ENCODE data around the gene CDKAL1. TPM values are rescaled to one million over a fixed set of nuclear protein-coding genes. Genes with fewer than 3 reads are reported as not detected.

The CDKAL1 gene
- total and polyA plus RNA-seq, 2 of the 13 experiments (the other 11 are each of a cell fraction or from before 2014, with no cell fraction given): 9.5 to 27.7 TPM

DNA sequence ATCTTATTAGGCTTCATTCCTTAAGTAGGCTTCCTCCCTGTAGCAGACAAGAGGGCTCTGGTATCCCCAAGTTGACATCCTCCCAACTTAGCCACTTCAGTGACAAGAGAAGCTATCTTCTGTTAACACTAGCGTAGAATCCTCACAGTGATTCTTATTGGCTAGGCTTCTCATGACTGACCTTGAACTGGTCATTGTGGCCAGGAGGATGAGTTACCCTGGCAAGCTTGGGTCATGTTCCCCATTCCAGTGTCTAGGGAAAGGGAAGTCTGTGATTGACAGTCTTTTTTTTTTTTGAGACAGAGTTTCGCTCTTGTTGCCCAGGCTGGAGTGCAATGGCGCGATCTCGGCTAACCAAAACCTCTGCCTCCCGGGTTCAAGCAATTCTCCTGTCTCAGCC lies 7.1 kb downstream of the CDKAL1 start:
- in situ Hi-C loops (cut with HindIII; ENCODE audit: extremely low pct_ligation_motif_present, low pct_unique_long_range_greater_than_20kb) (no loop called here), intact Hi-C loops (cut with micrococcal nuclease; ENCODE audit: unreplicated experiment) (no loop called here)
- no peak overlapping the region for H3K27ac ChIP-seq (ENCODE audit: extremely low read length, insufficient read depth, low read length)
- no peaks in the 10 kb centered on the region for H3K27me3 ChIP-seq (ENCODE audit: control insufficient read depth in 1 of 2, insufficient read depth in 2 of 2, low read length in 2 of 2)
- CTCF ChIA-PET (ENCODE audit: low intra/inter-chr PET ratio, low total read pairs): no interaction called here
- FAIRE-seq (no peak), ATAC-seq (no peak), DNase-seq (ENCODE audit: low spot score) (no peak)
- no TSS peak for BruUV-seq (replicated peaks)
- H2AFZ ChIP-seq (ENCODE audit: low read length): no peak overlapping the region
- peaks cover 1 to 22% of the 10 kb centered on the region in 2 experiments; a peak in 4 of 5 replicates for H3K36me3 ChIP-seq (replicated peaks in 1 of 2; ENCODE audit: control insufficient read depth in 1 of 2, insufficient read depth in 2 of 2, low read length in 2 of 2)
- no peaks in the 10 kb centered on the region for H4K20me1 ChIP-seq (ENCODE audit: insufficient read depth, low read length)
- H3K9me3 ChIP-seq (ENCODE audit: low read length): no peaks in the 10 kb centered on the region
- 0 out of 2 replicates have a peak, but pooled peaks have one; percentile 31 for TF ChIP-seq FOXO4 (CRISPR knock-in tag; conservative IDR thresholded peaks at IDR 0.05)
- TF ChIP-seq ZNF451 (CRISPR knock-in tag; IDR thresholded peaks at IDR 0.05): no peak
- H3K4me1 ChIP-seq (ENCODE audit: insufficient read depth, low read length): peaks cover 41% of the 10 kb centered on the region
- H3K4me2 ChIP-seq (ENCODE audit: low read depth, low read length): no peak overlapping the region
- WGBS (ENCODE audit: low lambda C conversion rate): 96% methylated on average over 6 of the region's 6 CpGs
- peaks cover 42% of the 10 kb centered on the region for H3K79me2 ChIP-seq (ENCODE audit: insufficient read depth, low read length)
- no peak overlapping the region for H3K9ac ChIP-seq (ENCODE audit: insufficient read depth, low read depth, low read length)
- H3K4me3 ChIP-seq (replicated peaks in 1 of 3; ENCODE audit: insufficient read depth in 1 of 3, low read depth in 2 of 3, low read length in 3 of 3): no peak overlapping the region
- POLR2A ChIA-PET: no interaction called here

GRCh38 chr6:20542927-20543602 lies 8.8 kb downstream of the CDKAL1 start:
- intact Hi-C loops (cut with micrococcal nuclease; ENCODE audit: unreplicated experiment) (no loop called here), in situ Hi-C loops (cut with HindIII; ENCODE audit: extremely low pct_ligation_motif_present, low pct_unique_long_range_greater_than_20kb) (no loop called here)
- DNase-seq (ENCODE audit: low spot score): peak; percentile 76
- peaks cover 38% of the 10 kb centered on the region for H3K79me2 ChIP-seq (ENCODE audit: insufficient read depth, low read length)
- no peak overlapping the region for H3K27ac ChIP-seq (ENCODE audit: extremely low read length, insufficient read depth, low read length)
- no peak overlapping the region for H3K4me2 ChIP-seq (ENCODE audit: low read depth, low read length)
- H3K4me3 ChIP-seq (replicated peaks in 1 of 3; ENCODE audit: insufficient read depth in 1 of 3, low read depth in 2 of 3, low read length in 3 of 3): no peak overlapping the region
- H3K9me3 ChIP-seq (ENCODE audit: low read length): no peaks in the 10 kb centered on the region
- ChIA-PET POLR2A (no interaction called here), CTCF (ENCODE audit: low intra/inter-chr PET ratio, low total read pairs) (no interaction called here)
- no peak for ATAC-seq
- H4K20me1 ChIP-seq (ENCODE audit: insufficient read depth, low read length): no peaks in the 10 kb centered on the region
- no TSS peak for BruUV-seq (replicated peaks)
- no peak overlapping the region for H2AFZ ChIP-seq (ENCODE audit: low read length)
- no peak for FAIRE-seq
- H3K9ac ChIP-seq (ENCODE audit: insufficient read depth, low read depth, low read length): no peak overlapping the region
- H3K4me1 ChIP-seq (ENCODE audit: insufficient read depth, low read length): peaks cover 34% of the 10 kb centered on the region
- no peaks in the 10 kb centered on the region for H3K27me3 ChIP-seq (ENCODE audit: control insufficient read depth in 1 of 2, insufficient read depth in 2 of 2, low read length in 2 of 2)
- H3K36me3 ChIP-seq (replicated peaks in 1 of 2; ENCODE audit: control insufficient read depth in 1 of 2, insufficient read depth in 2 of 2, low read length in 2 of 2): peaks cover 2 to 35% of the 10 kb centered on the region in 2 experiments; a peak in 4 of 5 replicates
- WGBS (ENCODE audit: low lambda C conversion rate): 67% methylated on average over 2 of the region's 2 CpGs
- TF ChIP-seq ARID5B (CRISPR knock-in tag; IDR thresholded peaks at IDR 0.05) (peak; percentile 46; the same call in 1 of the 2 replicates), FOXO1 (CRISPR knock-in tag; IDR thresholded peaks at IDR 0.05) (no peak), RFX5 (IDR thresholded peaks at IDR 0.05; ENCODE audit: low read depth, low read length) (no peak), STAG1 (CRISPR knock-in tag; IDR thresholded peaks at IDR 0.05) (no peak), TFE3 (CRISPR knock-in tag; IDR thresholded peaks at IDR 0.05) (peak; percentile 85), CHD2 (IDR thresholded peaks at IDR 0.05; ENCODE audit: low read depth, low read length) (no peak), ZMAT3 (CRISPR knock-in tag; conservative IDR thresholded peaks at IDR 0.05) (no peak), MBD4 (IDR thresholded peaks at IDR 0.05; ENCODE audit: borderline replicate concordance, low read length) (no peak), SCMH1 (CRISPR knock-in tag; IDR thresholded peaks at IDR 0.05; ENCODE audit: borderline replicate concordance) (no peak), RELA (CRISPR knock-in tag; IDR thresholded peaks at IDR 0.05) (0 out of 2 replicates have a peak, but pooled peaks have one; percentile 73)
